ENCODE measurements around the gene KNDC1.
A peak's percentile ranks its signal among the peaks of the same experiment; 100 is the strongest.

DNA sequence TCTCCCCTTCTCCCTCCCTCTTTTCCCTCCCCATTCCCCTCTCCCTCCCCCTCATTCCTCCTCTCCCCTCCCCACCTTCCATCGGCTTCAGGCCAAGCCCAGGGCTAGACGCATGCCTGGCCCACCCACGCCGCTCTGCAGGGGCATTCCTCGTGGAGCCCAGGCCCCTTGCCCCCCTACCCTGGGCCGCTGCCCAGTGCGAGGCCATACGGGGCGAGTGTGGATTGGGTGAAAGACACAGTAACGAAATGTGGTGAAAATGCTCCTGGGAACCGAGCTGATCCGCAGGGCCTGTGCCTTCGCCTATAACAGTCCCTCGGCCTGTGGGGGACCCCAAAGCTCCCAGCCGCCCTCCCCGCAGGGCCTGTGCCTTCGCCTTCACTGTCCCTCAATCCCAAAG lies 44.0 kb upstream of the KNDC1 start:
- TF ChIP-seq SMAD3 (CRISPR knock-in tag; IDR thresholded peaks at IDR 0.05) (no peak), RFX5 (IDR thresholded peaks at IDR 0.05; ENCODE audit: low read depth, low read length) (no peak), RBFOX2 (IDR thresholded peaks at IDR 0.05; ENCODE audit: low read depth, low read length) (no peak), CAMTA2 (CRISPR knock-in tag; IDR thresholded peaks at IDR 0.05; ENCODE audit: borderline replicate concordance) (no peak), GABPA (IDR thresholded peaks at IDR 0.05; ENCODE audit: low read depth, low read length) (no peak), GABPA (CRISPR knock-in tag; IDR thresholded peaks at IDR 0.05; ENCODE audit: low read depth) (no peak), PAX8 (CRISPR knock-in tag; IDR thresholded peaks at IDR 0.05; ENCODE audit: borderline replicate concordance) (no peak), HNRNPK (IDR thresholded peaks at IDR 0.05; ENCODE audit: low read depth, low read length, poor library complexity, severe bottlenecking) (peak; percentile 38), CEBPB (IDR thresholded peaks at IDR 0.05; ENCODE audit: borderline replicate concordance, low read depth, low read length) (no peak), TGIF2 (CRISPR knock-in tag; IDR thresholded peaks at IDR 0.05) (no peak), SMAD1 (CRISPR knock-in tag; IDR thresholded peaks at IDR 0.05; ENCODE audit: borderline replicate concordance, low read depth) (no peak), POLR2A (IDR thresholded peaks at IDR 0.05; ENCODE audit: insufficient read depth in 1 of 2, low read depth in 2 of 2, low read length in 2 of 2) (no peak), ZNF589 (CRISPR knock-in tag; conservative IDR thresholded peaks at IDR 0.05) (no peak), SMC3 (IDR thresholded peaks at IDR 0.05; ENCODE audit: low read length) (no peak), CREM (IDR thresholded peaks at IDR 0.05) (no peak), CREM (CRISPR knock-in tag; IDR thresholded peaks at IDR 0.05) (no peak)

All from HepG2 (cell line).